H1 (cell line): Measurements from ENCODE around the gene ADM2. TPM values are rescaled to one million over a fixed set of nuclear protein-coding genes. Genes with fewer than 3 reads are reported as not detected.

Experiments used
- CTCF ChIA-PET: fragments of 300-600 bp; sonication (Branson Sonifier 250); formaldehyde crosslinking; loops from one replicate; lab custom pipeline; 2021; ENCODE audit not compliant: partially characterized antibody; lab: Charles Lee
- POLR2A ChIA-PET: fragments of 300-600 bp; sonication (Branson Sonifier 250); formaldehyde crosslinking; loops from one replicate; lab custom pipeline; 2021; ENCODE audit warnings: inconsistent platforms; ENCODE audit not compliant: partially characterized antibody; lab: Charles Lee
- DNase-seq, 2 experiments: peaks; one replicate each; pipeline versions ENCODE4 v3.0.0 to v3.0.0-alpha.2; 2010 to 2022; ENCODE audit warnings: low spot score in 2 of 2, low read depth in 1 of 2, mixed read lengths in 1 of 2
- FAIRE-seq: peaks from 2 replicates; lab custom pipeline; 2011; peaks lifted over from hg19 to GRCh38; lab: Jason Lieb, UNC
- H2AFZ ChIP-seq: 2 replicates; pipeline ENCODE4 v1.8.1; 2012; ENCODE audit warnings: low read length, inconsistent platforms
- H2AK5ac ChIP-seq: 2 replicates; pipeline ENCODE4 v1.6.1; 2013; ENCODE audit warnings: low read depth, low read length
- H2BK120ac ChIP-seq: replicated peaks from 2 replicates; pipeline ENCODE3; 2013; ENCODE audit warnings: low read depth, low read length, inconsistent platforms
- H2BK12ac ChIP-seq: 2 replicates; pipeline ENCODE4 v1.6.1; 2013; ENCODE audit warnings: low read depth, low read length
- H2BK15ac ChIP-seq: 2 replicates; pipeline ENCODE4 v1.6.1; 2013; ENCODE audit warnings: low read length
- H2BK20ac ChIP-seq: 2 replicates; pipeline ENCODE4 v1.6.1; 2013; ENCODE audit warnings: low read length
- H2BK5ac ChIP-seq: 2 replicates; pipeline ENCODE4 v1.6.1; 2013; ENCODE audit warnings: low read depth, low read length
- H3K14ac ChIP-seq: 2 replicates; pipeline ENCODE4 v1.6.1; 2013; ENCODE audit warnings: inconsistent platforms; ENCODE audit not compliant: insufficient read length
- H3K18ac ChIP-seq: 2 replicates; pipeline ENCODE4 v1.6.1; 2013; ENCODE audit warnings: low read length; ENCODE audit errors: extremely low read depth
- H3K23ac ChIP-seq: 2 replicates; pipeline ENCODE4 v1.6.1; 2013; ENCODE audit warnings: inconsistent platforms; ENCODE audit not compliant: insufficient read length
- H3K23me2 ChIP-seq: 2 replicates; pipeline ENCODE4 v1.6.1; 2013; ENCODE audit warnings: low read depth, low read length
- H3K27ac ChIP-seq: 2 replicates; pipeline ENCODE4 v1.6.1; 2011; ENCODE audit warnings: low read depth, low read length, inconsistent platforms
- H3K27me3 ChIP-seq, 4 experiments: replicated peaks in 1 of 4; 1 replicate in 1 of 4; 2 replicates in 3 of 4; pipeline versions ENCODE4 v1.6.1 to v1.8.1; 2011 to 2013; ENCODE audit warnings: low read length in 3 of 4, mild to moderate bottlenecking in 3 of 4, inconsistent platforms in 2 of 4, mixed read lengths in 2 of 4, moderate library complexity in 1 of 4; ENCODE audit not compliant: control insufficient read depth in 3 of 4, insufficient read depth in 3 of 4; ENCODE audit errors: extremely low read depth in 1 of 4
- H3K36me3 ChIP-seq, 4 experiments: 2 replicates each; pipeline versions ENCODE4 v1.6.1 to v1.8.1; 2011 to 2013; ENCODE audit warnings: mild to moderate bottlenecking in 4 of 4, low read length in 3 of 4, moderate library complexity in 2 of 4, control low read depth in 1 of 4, inconsistent platforms in 1 of 4; ENCODE audit not compliant: insufficient read depth in 4 of 4, control insufficient read depth in 2 of 4
- H3K4ac ChIP-seq: replicated peaks from 2 replicates; pipeline ENCODE3; 2013; ENCODE audit warnings: low read length, low read depth, mixed read lengths, inconsistent platforms; ENCODE audit not compliant: insufficient read length
- H3K4me1 ChIP-seq, 4 experiments: replicated peaks in 1 of 4; 1 replicate in 1 of 4; 2 replicates in 3 of 4; pipeline versions ENCODE4 v1.6.1 to v1.8.1; 2011 to 2013; ENCODE audit warnings: low read length in 3 of 4, inconsistent platforms in 2 of 4, mixed read lengths in 1 of 4; ENCODE audit not compliant: insufficient read depth in 4 of 4, control insufficient read depth in 3 of 4
- H3K4me2 ChIP-seq, 2 experiments: 2 replicates each; pipeline versions ENCODE4 v1.6.1 to v1.8.1; 2011 to 2013; ENCODE audit warnings: low read depth in 2 of 2, low read length in 2 of 2, control low read depth in 1 of 2, inconsistent platforms in 1 of 2, mild to moderate bottlenecking in 1 of 2; ENCODE audit not compliant: insufficient read depth in 1 of 2
- H3K4me3 ChIP-seq, 4 experiments: fragments of 200-600, 300-600 bp in 1 of 4; sonication (generic), shearing (Covaris generic), sonication (Bioruptor Twin) in 1 of 4; 2 replicates each; pipeline versions ENCODE4 v1.5.1 to v1.8.1; 2011 to 2016; ENCODE audit warnings: low read length in 4 of 4, low read depth in 3 of 4, control low read depth in 2 of 4, inconsistent platforms in 2 of 4, mild to moderate bottlenecking in 2 of 4, mixed read lengths in 1 of 4, moderate library complexity in 1 of 4; ENCODE audit not compliant: insufficient read depth in 2 of 4; ENCODE audit errors: extremely low read depth in 1 of 4
- H3K56ac ChIP-seq: replicated peaks from 2 replicates; pipeline ENCODE3; 2013; ENCODE audit warnings: low read depth, mild to moderate bottlenecking, mixed read lengths, low read length, inconsistent platforms; ENCODE audit not compliant: insufficient read length
- H3K79me1 ChIP-seq: 2 replicates; pipeline ENCODE4 v1.6.1; 2013; ENCODE audit warnings: low read depth, low read length, control low read depth
- H3K79me2 ChIP-seq, 2 experiments: 2 replicates each; pipeline versions ENCODE4 v1.6.1 to v1.8.1; 2012 to 2013; ENCODE audit warnings: low read length in 2 of 2, mild to moderate bottlenecking in 2 of 2, inconsistent platforms in 1 of 2; ENCODE audit not compliant: insufficient read depth in 2 of 2, control insufficient read depth in 1 of 2
- H3K9ac ChIP-seq, 4 experiments: replicated peaks in 1 of 4; 1 replicate in 1 of 4; 2 replicates in 3 of 4; pipeline versions ENCODE4 v1.6.1 to v1.8.1; 2011 to 2013; ENCODE audit warnings: low read depth in 3 of 4, low read length in 3 of 4, control low read depth in 2 of 4, mild to moderate bottlenecking in 2 of 4, moderate library complexity in 2 of 4, inconsistent platforms in 1 of 4; ENCODE audit errors: extremely low read depth in 1 of 4
- H3K9me3 ChIP-seq, 2 experiments: 2 replicates each; pipeline versions ENCODE4 v1.6.1 to v1.8.1; 2012 to 2013; ENCODE audit warnings: mild to moderate bottlenecking in 2 of 2, moderate library complexity in 2 of 2, control low read depth in 1 of 2, inconsistent platforms in 1 of 2, low read depth in 1 of 2, low read length in 1 of 2, mixed read lengths in 1 of 2; ENCODE audit not compliant: insufficient read depth in 2 of 2
- H4K20me1 ChIP-seq, 2 experiments: replicated peaks in 1 of 2; 2 replicates each; pipeline versions ENCODE3 to v1.8.1; 2011 to 2013; ENCODE audit warnings: inconsistent platforms in 2 of 2, low read length in 2 of 2, mild to moderate bottlenecking in 1 of 2; ENCODE audit not compliant: insufficient read depth in 2 of 2, control insufficient read depth in 1 of 2
- H4K5ac ChIP-seq: 2 replicates; pipeline ENCODE4 v1.6.1; 2013; ENCODE audit warnings: low read length, low read depth, mixed read lengths, inconsistent platforms; ENCODE audit not compliant: insufficient read length
- H4K8ac ChIP-seq: 2 replicates; pipeline ENCODE4 v1.8.0; 2013; ENCODE audit warnings: mild to moderate bottlenecking, moderate library complexity, low read length, inconsistent platforms; ENCODE audit not compliant: insufficient read depth; ENCODE audit errors: extremely low read depth
- H4K91ac ChIP-seq: replicated peaks from 2 replicates; pipeline ENCODE3; 2013; ENCODE audit warnings: low read length, mixed read lengths, inconsistent platforms; ENCODE audit not compliant: insufficient read length
- BRCA1 ChIP-seq: IDR thresholded peaks from 2 replicates; pipeline ENCODE4 v1.6.1; 2012; ENCODE audit warnings: low read depth, low read length, improper control_type of control experiment
- CHD1 ChIP-seq: IDR thresholded peaks from 2 replicates; pipeline ENCODE4 v1.6.1; 2012; ENCODE audit warnings: low read depth, low read length, improper control_type of control experiment
- E2F6 ChIP-seq: IDR thresholded peaks from 2 replicates; pipeline ENCODE4 v1.6.1; 2012; ENCODE audit warnings: inconsistent platforms
- KDM4A ChIP-seq: IDR thresholded peaks from one replicate; pipeline ENCODE4 v1.7.1; 2012; ENCODE audit warnings: low read depth, mild to moderate bottlenecking, moderate library complexity, low read length, inconsistent platforms; ENCODE audit not compliant: severe bottlenecking
- MAX ChIP-seq: IDR thresholded peaks from 2 replicates; pipeline ENCODE4 v1.6.1; 2012; ENCODE audit warnings: inconsistent platforms
- RAD21 ChIP-seq, 2 experiments: IDR thresholded peaks in 1 of 2; conservative IDR thresholded peaks in 1 of 2; 2 replicates each; pipeline ENCODE4 v1.6.1; 2011; ENCODE audit warnings: low read depth in 2 of 2, low read length in 2 of 2, improper control_type of control experiment in 1 of 2, inconsistent platforms in 1 of 2, mild to moderate bottlenecking in 1 of 2, moderate library complexity in 1 of 2
- RFX5 ChIP-seq: IDR thresholded peaks from 2 replicates; pipeline ENCODE4 v1.6.1; 2011; ENCODE audit warnings: low read depth, low read length, improper control_type of control experiment, borderline replicate concordance
- SIN3A ChIP-seq, 2 experiments: IDR thresholded peaks in 1 of 2; conservative IDR thresholded peaks in 1 of 2; 2 replicates each; pipeline ENCODE4 v1.6.1; 2011 to 2012; ENCODE audit warnings: low read length in 2 of 2, improper control_type of control experiment in 1 of 2, low read depth in 1 of 2, mild to moderate bottlenecking in 1 of 2
- SP1 ChIP-seq: IDR thresholded peaks from 2 replicates; pipeline ENCODE4 v1.6.1; 2011; ENCODE audit warnings: low read depth, low read length
- SP2 ChIP-seq: IDR thresholded peaks from 2 replicates; pipeline ENCODE4 v1.6.1; 2012; ENCODE audit warnings: mild to moderate bottlenecking, low read length, inconsistent platforms
- SRF ChIP-seq: IDR thresholded peaks from 2 replicates; pipeline ENCODE4 v1.6.1; 2011; ENCODE audit warnings: mild to moderate bottlenecking, low read depth, low read length, moderate library complexity
- TBP ChIP-seq: IDR thresholded peaks from 2 replicates; pipeline ENCODE4 v1.6.1; 2011; ENCODE audit warnings: low read depth, low read length, improper control_type of control experiment
- YY1 ChIP-seq: IDR thresholded peaks from 2 replicates; pipeline ENCODE4 v1.6.1; 2011; ENCODE audit warnings: low read depth, mild to moderate bottlenecking, low read length
- WGBS, 2 experiments: shearing (Covaris generic) in 1 of 2; methylation state at CpG; one replicate each; pipeline versions ENCODE4 v1.1.6 to v1.1.7; 2013 to 2015; ENCODE audit warnings: low lambda C conversion rate in 2 of 2, mixed read lengths in 2 of 2, inconsistent platforms in 1 of 2, low coverage in 1 of 2, missing lambda C conversion rate in 1 of 2; ENCODE audit not compliant: insufficient replicate concordance in 2 of 2, insufficient coverage in 1 of 2, insufficient read length in 1 of 2; ENCODE audit errors: extremely low coverage in 1 of 2, missing lambda C conversion rate in 1 of 2; 5-methylcytosine and 5-hydroxymethylcytosine counted together
- polyA plus RNA-seq, 7 experiments: library from polyadenylated mRNA; depleted of rRNA in 3 of 7; stranded (reverse) in 5 of 7; unstranded in 2 of 7; fragments of >200 nt in 5 of 7; fragments of 200-250 nt in 2 of 7; gene quantifications; 1 replicate in 5 of 7; 2 replicates in 1 of 7; 4 replicates in 1 of 7; pipeline versions ENCODE4 v1.2.1 to v1.2.3, GENCODE V29; 2011 to 2013; ENCODE audit warnings: missing spikeins in 2 of 7, mixed read lengths in 2 of 7
- total RNA-seq: library from RNA; stranded (reverse); fragmentation: NEBNext Ultra II Directional; extraction: Animal tissue kit (Norgen Biotek cat#: 25700); gene quantifications from 2 replicates; pipeline ENCODE4 v1.2.1, GENCODE V29; 2021

Gene ADM2
- total and polyA plus RNA-seq, 2 of the 8 experiments (the other 6 are each of a cell fraction or from before 2014, with no cell fraction given): 3.3 to 7.5 TPM

GRCh38 chr22:50500452-50500851 is 19.1 kb downstream of the ADM2 start:
- H3K56ac ChIP-seq: no peak overlapping the region
- peaks cover 0 to 3% (median 0%) of the 10 kb centered on the region in 4 experiments; a peak in 2 of 7 replicates for H3K4me1 ChIP-seq
- H3K36me3 ChIP-seq: peaks cover 0 to 8% (median 0%) of the 10 kb centered on the region in 4 experiments; a peak in 2 of 8 replicates
- H4K20me1 ChIP-seq: peaks cover 0 to 4% of the 10 kb centered on the region in 2 experiments
- no peak for FAIRE-seq
- H3K23ac ChIP-seq: no peak overlapping the region
- no peak overlapping the region for H2BK120ac ChIP-seq
- no peak overlapping the region for H2BK12ac ChIP-seq
- H3K4ac ChIP-seq: no peak overlapping the region
- H4K8ac ChIP-seq: no peak overlapping the region
- H3K4me2 ChIP-seq: no peak overlapping the region
- no peak overlapping the region for H4K91ac ChIP-seq
- H3K27me3 ChIP-seq: no peaks in the 10 kb centered on the region
- no peak overlapping the region for H2AK5ac ChIP-seq
- ChIA-PET CTCF (interaction anchor here (0.6 to 1.5 kb wide), 3 partner anchors 11 to 34 kb away, joined by 3 to 5 read pairs (median 4); no protein-coding TSS in a partner anchor), POLR2A (interaction anchor here (3.4 kb wide), 1 partner anchor 16 kb away, joined by 21 read pairs; no protein-coding TSS in a partner anchor)
- 95% methylated on average over 12 of the region's 12 CpGs; no CpG with 5 or more reads in 1 of the 2 experiments for WGBS, 2 experiments
- H4K5ac ChIP-seq: no peak overlapping the region
- no peak overlapping the region for H3K9ac ChIP-seq
- H2BK15ac ChIP-seq: no peak overlapping the region
- H3K9me3 ChIP-seq: no peaks in the 10 kb centered on the region
- H3K14ac ChIP-seq: no peak overlapping the region
- H3K4me3 ChIP-seq: no peak overlapping the region
- no peak overlapping the region for H2BK20ac ChIP-seq
- H2AFZ ChIP-seq: no peak overlapping the region
- H2BK5ac ChIP-seq: no peak overlapping the region
- no peak for DNase-seq
- H3K79me2 ChIP-seq: no peaks in the 10 kb centered on the region
- no peaks in the 10 kb centered on the region for H3K79me1 ChIP-seq
- no peak overlapping the region for H3K18ac ChIP-seq
- H3K23me2 ChIP-seq: no peaks in the 10 kb centered on the region
- H3K27ac ChIP-seq: no peak overlapping the region
- no peak for TF ChIP-seq YY1
- no peak for TF ChIP-seq TBP
- no peak for TF ChIP-seq MAX
- TF ChIP-seq SIN3A (conservative IDR thresholded peaks at IDR 0.05 in 1 of 2, IDR thresholded peaks at IDR 0.05 in 1 of 2; ENCODE audit: low read depth in 1 of 2, low read length in 2 of 2): no peak
- no peak for TF ChIP-seq E2F6
- no peak for TF ChIP-seq SP1
- no peak for TF ChIP-seq KDM4A
- no peak for TF ChIP-seq SP2
- TF ChIP-seq CHD1: no peak
- no peak for TF ChIP-seq SRF
- TF ChIP-seq BRCA1: no peak
- no peak for TF ChIP-seq RAD21 (IDR thresholded peaks at IDR 0.05 in 1 of 2, conservative IDR thresholded peaks at IDR 0.05 in 1 of 2; ENCODE audit: low read depth in 2 of 2, low read length in 2 of 2)
- no peak for TF ChIP-seq RFX5
